Neural cell (in vitro differentiated cells): ENCODE measurements around the gene DHRS1. TPM values are rescaled to one million over a fixed set of nuclear protein-coding genes. Genes with fewer than 3 reads are reported as not detected.

Experiments
- H2AFZ ChIP-seq: fragments of 200-600, 300-800 bp; sonication (generic), shearing (Covaris generic); 2 replicates; pipeline ENCODE4 v1.6.0; 2014; ENCODE audit warnings: low read depth, mild to moderate bottlenecking, antibody characterized with exemption, low read length, moderate library complexity
- H3F3A ChIP-seq: fragments of 200-600 bp; shearing (Covaris generic); 2 replicates; pipeline ENCODE4 v1.6.1; 2016; ENCODE audit warnings: mild to moderate bottlenecking, moderate library complexity, mixed read lengths, antibody characterized with exemption, low read length; ENCODE audit not compliant: insufficient read depth, poor library complexity, severe bottlenecking
- H3K27ac ChIP-seq: fragments of 200-600, 300-800 bp; sonication (generic), shearing (Covaris generic); 2 replicates; pipeline ENCODE4 v1.5.1; 2014; ENCODE audit warnings: mild to moderate bottlenecking, low read length, moderate library complexity
- H3K27me3 ChIP-seq: fragments of 300-800, 200-600 bp; sonication (generic), shearing (Covaris generic); 2 replicates; pipeline ENCODE4 v1.6.0; 2014; ENCODE audit warnings: mild to moderate bottlenecking, low read depth, low read length, moderate library complexity; ENCODE audit not compliant: insufficient read depth
- H3K36me3 ChIP-seq: fragments of 300-800, 200-600 bp; sonication (generic), shearing (Covaris generic); 2 replicates; pipeline ENCODE4 v1.5.1; 2014; ENCODE audit warnings: mild to moderate bottlenecking, antibody characterized with exemption, low read length, moderate library complexity; ENCODE audit not compliant: insufficient read depth
- H3K4me2 ChIP-seq: fragments of 300-800, 200-600 bp; sonication (generic), shearing (Covaris generic); 2 replicates; pipeline ENCODE4 v1.6.0; 2014; ENCODE audit warnings: mild to moderate bottlenecking, low read length
- H3K4me3 ChIP-seq: fragments of 300-800, 200-600 bp; sonication (generic), shearing (Covaris generic); 2 replicates; pipeline ENCODE4 v1.5.1; 2014; ENCODE audit warnings: mild to moderate bottlenecking, low read length, moderate library complexity
- H3K79me2 ChIP-seq: fragments of 200-600 bp; shearing (Covaris generic); replicated peaks from 2 replicates; pipeline ENCODE4 v1.6.0; 2014; ENCODE audit warnings: mild to moderate bottlenecking, low read length, moderate library complexity; ENCODE audit not compliant: insufficient read depth
- H3K9ac ChIP-seq: fragments of 300-800, 200-600 bp; sonication (generic), shearing (Covaris generic); 2 replicates; pipeline ENCODE4 v1.6.1; 2016; ENCODE audit warnings: mild to moderate bottlenecking, low read length, mixed read lengths
- H3K9me2 ChIP-seq: fragments of 200-600 bp; shearing (Covaris generic); 2 replicates; pipeline ENCODE4 v1.6.1; 2016; ENCODE audit warnings: mild to moderate bottlenecking, low read length, mixed read lengths; ENCODE audit not compliant: insufficient read depth
- H3K9me3 ChIP-seq: fragments of 200-600, 300-800 bp; sonication (generic), shearing (Covaris generic); 2 replicates; pipeline ENCODE4 v1.6.1; 2016; ENCODE audit warnings: mild to moderate bottlenecking, mixed run types, low read length, moderate library complexity, mixed read lengths
- H4K20me1 ChIP-seq: fragments of 200-600 bp; shearing (Covaris generic); 2 replicates; pipeline ENCODE4 v1.6.1; 2016; ENCODE audit warnings: mild to moderate bottlenecking, mixed run types; ENCODE audit not compliant: insufficient read depth
- CTCF ChIP-seq: fragments of 450-650 bp; IDR thresholded peaks from 2 replicates; pipeline ENCODE4 v1.5.1; 2014; ENCODE audit warnings: antibody characterized with exemption, mild to moderate bottlenecking, moderate library complexity; ENCODE audit not compliant: poor library complexity, severe bottlenecking
- EP300 ChIP-seq: fragments of 450-650 bp; conservative IDR thresholded peaks from 2 replicates; pipeline ENCODE4 v1.6.1; 2014; ENCODE audit warnings: antibody characterized with exemption, mild to moderate bottlenecking, moderate library complexity; ENCODE audit not compliant: poor library complexity, severe bottlenecking
- EZH2 ChIP-seq: fragments of 200-600, 300-800 bp; shearing (Covaris generic), sonication (generic); IDR thresholded peaks from 2 replicates; pipeline ENCODE4 v1.6.1; 2014; ENCODE audit warnings: antibody characterized with exemption, low read length, borderline replicate concordance, mild to moderate bottlenecking; ENCODE audit not compliant: insufficient read depth, poor library complexity, severe bottlenecking
- MXI1 ChIP-seq: fragments of 450-650 bp; conservative IDR thresholded peaks from 2 replicates; pipeline ENCODE4 v1.6.1; 2014; ENCODE audit warnings: antibody characterized with exemption, mild to moderate bottlenecking; ENCODE audit not compliant: poor library complexity, severe bottlenecking
- POLR2AphosphoS5 ChIP-seq: IDR thresholded peaks from 2 replicates; pipeline ENCODE4 v1.6.1; 2012
- RAD21 ChIP-seq: fragments of 450-650 bp; conservative IDR thresholded peaks from 2 replicates; pipeline ENCODE4 v1.6.1; 2014; ENCODE audit warnings: antibody characterized with exemption, mild to moderate bottlenecking, moderate library complexity
- REST ChIP-seq: IDR thresholded peaks from 2 replicates; pipeline ENCODE4 v1.6.1; 2012; ENCODE audit warnings: borderline replicate concordance
- SMC3 ChIP-seq: fragments of 450-650 bp; conservative IDR thresholded peaks from 2 replicates; pipeline ENCODE4 v1.6.1; 2014; ENCODE audit warnings: antibody characterized with exemption, mild to moderate bottlenecking, moderate library complexity; ENCODE audit not compliant: poor library complexity
- TAF1 ChIP-seq: IDR thresholded peaks from 2 replicates; pipeline ENCODE4 v1.6.1; 2012; ENCODE audit warnings: low read depth
- polyA plus RNA-seq: library from polyadenylated mRNA; depleted of rRNA; stranded (reverse); fragments of >200 nt; gene quantifications from 2 replicates; pipeline ENCODE4 v1.2.3, GENCODE V29; 2014

Gene DHRS1
- polyA plus RNA-seq, 1 donor from 2014 or later, result 6.9 TPM

- Histone ChIP-seq H3K9me3 (no peaks in the 10 kb centered on the region), H3K9ac (no peak overlapping the region), H3K4me3 (no peak overlapping the region), H3K36me3 (no peaks in the 10 kb centered on the region), H3K79me2 (no peaks in the 10 kb centered on the region), H4K20me1 (no peaks in the 10 kb centered on the region), H3F3A (no peaks in the 10 kb centered on the region), H2AFZ (no peak overlapping the region), H3K4me2 (no peak overlapping the region), H3K27ac (no peak overlapping the region), H3K9me2 (no peaks in the 10 kb centered on the region), H3K27me3 (peaks cover 8% of the 10 kb centered on the region)
- TF ChIP-seq CTCF, result no peak
- TF ChIP-seq RAD21, result no peak
- no peak for TF ChIP-seq TAF1
- no peak for TF ChIP-seq EP300
- no peak for TF ChIP-seq REST
- TF ChIP-seq EZH2, result no peak
- TF ChIP-seq POLR2AphosphoS5, result no peak
- no peak for TF ChIP-seq MXI1
- no peak for TF ChIP-seq SMC3
These were observed 16.4 kb upstream of the DHRS1 start for GRCh38 chr14:24315807-24316596.

GRCh38 chr14:24315243-24315806 lies 15.7 kb upstream of the DHRS1 start:
- Histone ChIP-seq H3K9ac (no peak overlapping the region), H3K9me3 (no peaks in the 10 kb centered on the region), H3K4me2 (no peak overlapping the region), H3K4me3 (no peak overlapping the region), H3F3A (no peaks in the 10 kb centered on the region), H3K9me2 (no peaks in the 10 kb centered on the region), H4K20me1 (no peaks in the 10 kb centered on the region), H3K27ac (no peak overlapping the region), H3K27me3 (peaks cover 8% of the 10 kb centered on the region), H2AFZ (no peak overlapping the region), H3K36me3 (no peaks in the 10 kb centered on the region), H3K79me2 (no peaks in the 10 kb centered on the region)
- TF ChIP-seq REST (no peak), TAF1 (no peak), POLR2AphosphoS5 (no peak), RAD21 (no peak), CTCF (no peak), EZH2 (no peak), MXI1 (no peak), SMC3 (no peak), EP300 (no peak)
